ENCODE data around the gene TFAP2D.

- TF ChIP-seq CTCF (IDR thresholded peaks at IDR 0.05) (no peak), POLR2A (IDR thresholded peaks at IDR 0.05) (no peak)
Observed at GRCh38 chr6:50795574-50795973, 82.2 kb downstream of the TFAP2D start.

Measured in lower leg skin (tissue), 3 donors.